OCI-M2 (cell line): ENCODE data around the gene ZMIZ1.
A peak's percentile ranks its signal among the peaks of the same experiment; 100 is the strongest.
"Not testable (repeated sequence)": the region's sequence is repeated elsewhere in the genome, so short reads cannot be mapped to it uniquely, and the experiment has no call there.

Experiments
- DNase-seq: peaks from one replicate; lab custom pipeline; 2025; ENCODE audit not compliant: unreplicated experiment; lab: John Stamatoyannopoulos, UW

The ZMIZ1 gene

DNA sequence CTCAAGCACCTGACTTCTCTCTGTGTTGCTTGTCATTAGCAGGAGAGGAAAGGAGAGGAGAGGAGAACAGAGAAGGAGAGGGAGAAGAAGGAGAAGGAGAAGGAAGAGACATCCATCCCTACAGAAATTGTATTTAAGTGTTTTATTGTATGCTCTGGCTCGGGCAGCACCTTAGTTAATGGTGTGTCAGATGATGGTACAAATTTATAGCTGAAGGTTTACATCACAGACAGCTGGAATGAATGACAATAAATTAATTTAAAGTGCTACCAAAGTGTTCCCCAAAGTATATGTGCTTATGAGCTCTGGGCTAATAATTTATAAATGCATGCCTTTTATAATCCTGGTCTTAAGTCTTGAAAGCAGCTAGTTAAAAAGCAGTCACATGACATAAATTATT lies 38.1 kb upstream of the ZMIZ1 start:
- DNase-seq = no peak

DNA sequence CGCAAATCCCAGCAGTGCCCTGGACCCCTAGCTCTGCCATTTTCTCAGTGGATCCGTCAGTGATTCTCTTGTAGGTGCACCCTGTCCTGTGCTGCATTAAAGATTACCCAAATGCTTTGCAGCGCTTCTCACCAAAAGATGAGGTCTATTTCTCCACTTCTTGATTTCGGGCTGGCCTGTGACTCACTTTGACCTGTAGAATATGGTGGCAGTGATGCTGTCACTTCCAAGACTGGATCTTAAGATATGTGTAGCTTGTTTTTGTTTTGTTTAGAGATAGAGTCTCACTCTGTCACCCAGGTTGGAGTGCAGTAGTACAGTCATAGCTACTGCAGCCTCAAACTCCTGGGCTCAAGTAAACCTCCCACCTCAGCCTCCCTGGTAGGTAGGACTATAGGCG lies 37.0 kb upstream of the ZMIZ1 start:
- DNase-seq = no peak

DNA sequence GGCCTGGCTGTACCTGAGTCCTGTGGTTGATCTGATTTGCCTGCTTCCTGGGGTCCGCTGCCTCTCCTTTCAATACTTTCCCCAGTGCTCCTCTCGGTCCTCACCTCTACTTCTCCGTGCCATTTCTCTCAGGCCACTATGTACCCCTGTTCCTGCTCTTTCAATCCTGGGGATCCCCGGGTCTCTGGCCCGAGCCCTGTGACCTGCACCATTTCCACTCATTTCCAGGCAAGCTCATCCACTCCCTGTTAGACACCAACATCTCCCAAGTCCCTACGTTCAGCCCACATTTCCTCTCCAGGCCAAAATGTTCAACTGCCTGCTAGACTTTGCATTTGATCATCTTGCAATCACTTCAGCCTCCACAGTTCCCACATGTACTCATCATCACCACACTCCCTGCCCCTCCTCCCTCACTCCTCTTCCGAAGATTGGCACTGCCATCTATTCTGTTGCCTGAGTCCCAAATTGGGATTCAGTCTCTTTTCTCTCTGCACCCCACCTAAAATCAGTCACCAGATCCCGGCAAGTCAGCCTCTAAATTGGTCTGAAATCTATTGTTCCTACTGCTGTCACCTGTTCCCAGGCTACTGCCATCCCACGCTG lies 34.4 kb upstream of the ZMIZ1 start:
- no peak for DNase-seq

DNA sequence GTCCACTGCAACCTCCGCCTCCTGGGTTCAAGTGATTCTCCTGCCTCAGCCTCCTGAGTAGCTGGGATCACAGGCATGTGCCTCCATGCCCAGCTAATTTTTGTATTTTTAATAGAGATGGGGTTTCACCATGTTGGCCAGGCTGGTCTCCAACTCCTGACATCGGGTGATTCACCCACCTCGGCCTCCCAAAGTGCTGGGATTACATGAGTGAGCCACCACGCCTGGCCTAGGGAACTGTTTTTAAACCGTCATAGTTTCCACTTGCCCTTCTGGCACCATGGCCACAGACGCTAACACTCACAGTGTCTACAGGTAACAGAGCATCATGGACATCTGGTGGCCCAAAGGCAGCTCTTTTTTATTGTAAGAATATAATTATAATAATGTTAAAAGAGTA lies 32.4 kb upstream of the ZMIZ1 start:
- DNase-seq = not testable (repeated sequence)

DNA sequence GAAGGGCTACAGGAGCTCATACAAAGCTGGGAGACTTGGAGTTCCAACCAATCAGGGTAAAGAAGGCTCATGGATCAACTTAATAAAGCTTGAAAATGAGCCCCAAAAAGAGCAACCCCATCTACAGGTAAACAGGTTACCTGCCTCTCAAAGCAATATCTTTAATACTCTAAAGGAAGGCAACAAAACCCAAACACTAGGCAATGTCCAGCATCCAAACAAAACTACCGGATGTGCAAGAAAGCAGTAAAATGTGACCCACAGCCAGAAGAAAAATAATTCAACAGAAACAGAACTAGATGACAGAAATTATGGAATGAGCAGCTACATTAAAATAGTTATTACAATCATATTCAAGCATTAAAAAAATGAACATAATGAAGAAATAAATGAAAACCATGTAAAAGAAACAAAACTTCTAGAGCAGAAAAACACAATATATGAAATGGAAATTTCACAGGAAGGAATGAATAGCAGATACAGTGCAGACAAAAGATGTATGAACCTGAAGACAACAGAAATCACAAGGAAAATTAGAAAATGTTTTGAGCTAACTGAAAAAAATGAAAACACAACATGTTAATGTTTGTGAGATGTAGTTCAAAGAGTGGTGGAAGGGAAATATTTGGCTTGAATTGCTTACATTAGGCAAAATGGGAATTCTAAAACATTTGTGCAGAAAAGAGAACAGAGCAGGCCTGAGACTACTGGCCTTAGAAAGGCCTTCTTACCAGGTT lies 30.5 kb upstream of the ZMIZ1 start:
- no peak for DNase-seq

DNA sequence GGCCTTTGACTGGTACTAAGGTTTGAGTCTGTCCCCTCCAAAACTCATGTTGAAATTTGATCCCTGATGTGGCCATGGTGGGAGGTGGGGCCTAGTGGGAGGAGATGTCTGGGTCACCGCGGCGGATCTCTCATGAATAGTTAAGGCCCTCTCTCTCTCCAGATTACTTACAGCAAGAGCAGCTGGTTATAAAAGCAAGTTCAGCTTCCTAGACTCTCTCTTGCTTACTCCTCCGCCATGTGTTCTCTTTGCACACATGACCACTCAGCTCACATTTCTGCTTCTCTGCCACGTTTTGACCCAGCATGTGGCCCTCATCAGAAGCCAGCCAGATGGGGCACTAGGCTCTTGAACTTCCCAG lies 29.9 kb upstream of the ZMIZ1 start:
- DNase-seq = no peak

DNA sequence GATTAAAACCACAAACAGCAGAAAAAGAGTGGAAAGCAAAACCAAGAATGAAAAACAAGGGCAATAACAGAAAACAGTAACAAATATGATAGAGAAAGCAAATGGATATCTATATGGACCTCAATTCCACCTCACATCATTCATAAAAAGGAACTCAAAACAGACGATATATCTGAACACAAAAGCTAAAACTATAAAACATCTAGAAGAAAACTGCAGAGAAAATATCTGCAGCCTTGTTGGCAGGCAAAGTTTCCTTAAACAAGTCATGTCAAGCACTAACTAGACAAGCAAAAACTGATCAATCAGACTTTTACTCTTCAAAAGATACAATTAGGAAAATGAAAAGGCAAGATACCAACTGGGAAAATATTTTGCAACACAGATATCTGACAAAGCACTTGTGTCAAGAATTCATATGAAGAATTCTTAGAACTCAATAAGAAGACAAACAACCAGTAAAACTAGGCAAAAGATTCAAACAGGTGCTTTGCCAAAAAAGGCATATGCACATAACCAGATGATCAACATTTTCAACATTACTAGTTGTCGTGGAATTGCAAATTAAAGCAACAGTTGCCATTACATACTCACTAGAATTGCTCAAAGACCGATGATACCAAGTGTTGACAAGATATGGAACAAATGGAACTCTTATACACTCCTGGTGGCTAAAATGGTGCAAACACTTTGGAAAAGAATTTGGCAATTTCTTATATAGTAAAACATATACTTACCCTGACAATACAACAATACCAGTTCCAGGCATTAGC lies 25.9 kb upstream of the ZMIZ1 start:
- no peak for DNase-seq

DNA sequence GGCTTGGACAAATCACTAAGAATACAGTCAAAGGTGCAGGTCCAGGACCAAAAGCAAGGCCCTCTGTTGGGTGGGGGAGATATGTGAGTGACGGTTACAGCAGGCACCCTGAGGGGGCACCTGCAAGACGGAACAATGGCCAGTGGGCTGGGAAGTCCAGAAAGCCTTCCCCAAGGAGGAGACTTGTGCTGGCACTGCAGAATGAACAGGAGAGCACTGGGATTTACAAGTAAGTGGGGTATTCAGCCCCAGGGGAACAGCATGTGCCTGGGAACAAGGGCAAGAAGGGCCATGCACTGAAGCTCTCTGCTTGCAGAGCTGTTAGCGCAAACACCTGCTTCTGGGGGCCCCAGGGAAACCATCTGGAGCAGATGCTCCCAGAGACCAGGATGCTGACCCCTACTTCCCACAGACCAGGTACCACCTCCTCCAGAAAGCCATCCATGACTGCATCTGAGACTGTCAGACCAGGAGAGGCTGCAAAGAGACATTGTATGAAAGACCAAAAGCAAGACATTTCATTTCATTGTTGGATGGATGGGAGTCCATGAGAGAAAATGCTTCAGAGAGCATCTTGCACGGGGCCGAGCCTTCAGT lies 24.6 kb upstream of the ZMIZ1 start:
- DNase-seq = no peak

DNA sequence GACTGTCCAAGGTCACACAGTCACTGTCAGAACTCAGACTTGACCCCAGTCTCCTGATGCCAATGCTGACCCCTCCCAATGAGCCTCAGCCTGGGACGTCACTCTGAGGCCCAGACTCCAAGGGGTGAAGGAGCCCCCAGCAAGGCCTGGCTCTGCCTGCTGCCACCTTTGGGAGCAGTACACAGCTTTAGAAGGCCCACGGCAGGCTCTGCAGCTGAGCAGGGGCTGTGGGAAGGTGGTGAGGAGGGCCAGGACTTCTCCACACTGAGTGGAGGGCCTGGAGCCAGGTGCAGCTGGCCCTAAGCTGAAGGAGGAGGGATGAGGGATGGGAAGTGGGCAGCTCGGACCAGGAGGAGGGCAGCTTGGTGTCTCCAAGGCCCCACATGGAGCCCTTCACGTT lies 23.9 kb upstream of the ZMIZ1 start:
- DNase-seq = no peak

DNA sequence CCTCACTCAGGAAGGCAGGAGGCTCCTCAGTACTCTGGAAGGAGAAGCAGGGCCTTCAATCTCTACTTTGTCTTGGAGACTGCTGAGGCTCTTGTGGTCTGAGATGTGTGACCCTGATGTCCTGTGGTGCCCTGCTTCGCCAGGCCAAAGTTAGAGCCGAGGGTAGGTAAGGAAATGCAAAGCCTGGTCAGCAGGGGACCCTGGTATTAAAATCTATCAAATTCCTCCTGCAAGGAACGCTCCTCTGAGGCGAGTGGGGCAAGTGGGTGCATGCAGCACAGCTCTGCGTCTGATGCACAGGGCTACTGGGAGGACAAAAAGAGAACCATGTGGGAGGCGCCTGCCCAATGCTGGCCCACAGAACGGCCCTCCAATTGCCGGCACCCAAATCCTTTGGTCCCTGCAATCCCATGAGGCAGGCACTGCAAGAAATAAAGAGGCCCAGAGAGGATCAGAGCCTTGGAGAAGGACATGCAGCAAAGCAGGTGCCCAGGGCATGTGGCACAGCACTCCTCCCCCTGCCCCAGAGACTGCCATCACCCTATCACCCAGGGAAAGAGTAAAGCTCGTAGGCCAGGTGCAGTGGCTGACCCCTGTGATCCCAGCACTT lies 23.1 kb upstream of the ZMIZ1 start:
- no peak for DNase-seq

DNA sequence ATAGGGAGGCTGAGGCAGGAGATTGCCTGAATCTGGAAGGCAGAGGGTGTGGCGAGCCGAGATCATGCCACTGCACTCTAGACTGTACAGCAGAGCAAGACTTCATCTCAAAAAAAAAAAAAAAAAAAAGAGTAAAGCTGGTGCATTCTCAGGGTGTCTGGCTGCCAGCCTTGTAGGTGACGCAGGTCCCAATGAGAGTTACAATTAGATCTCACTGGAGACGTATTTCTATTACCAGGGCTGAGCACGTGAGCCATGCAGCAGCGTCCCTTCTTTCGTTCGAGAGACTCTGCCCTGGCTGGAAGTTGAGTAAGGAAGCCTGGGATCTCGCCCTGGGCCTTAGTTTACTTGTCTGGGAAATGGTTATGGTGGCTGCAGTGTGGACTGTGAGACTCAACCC lies 22.4 kb upstream of the ZMIZ1 start:
- no peak for DNase-seq

DNA sequence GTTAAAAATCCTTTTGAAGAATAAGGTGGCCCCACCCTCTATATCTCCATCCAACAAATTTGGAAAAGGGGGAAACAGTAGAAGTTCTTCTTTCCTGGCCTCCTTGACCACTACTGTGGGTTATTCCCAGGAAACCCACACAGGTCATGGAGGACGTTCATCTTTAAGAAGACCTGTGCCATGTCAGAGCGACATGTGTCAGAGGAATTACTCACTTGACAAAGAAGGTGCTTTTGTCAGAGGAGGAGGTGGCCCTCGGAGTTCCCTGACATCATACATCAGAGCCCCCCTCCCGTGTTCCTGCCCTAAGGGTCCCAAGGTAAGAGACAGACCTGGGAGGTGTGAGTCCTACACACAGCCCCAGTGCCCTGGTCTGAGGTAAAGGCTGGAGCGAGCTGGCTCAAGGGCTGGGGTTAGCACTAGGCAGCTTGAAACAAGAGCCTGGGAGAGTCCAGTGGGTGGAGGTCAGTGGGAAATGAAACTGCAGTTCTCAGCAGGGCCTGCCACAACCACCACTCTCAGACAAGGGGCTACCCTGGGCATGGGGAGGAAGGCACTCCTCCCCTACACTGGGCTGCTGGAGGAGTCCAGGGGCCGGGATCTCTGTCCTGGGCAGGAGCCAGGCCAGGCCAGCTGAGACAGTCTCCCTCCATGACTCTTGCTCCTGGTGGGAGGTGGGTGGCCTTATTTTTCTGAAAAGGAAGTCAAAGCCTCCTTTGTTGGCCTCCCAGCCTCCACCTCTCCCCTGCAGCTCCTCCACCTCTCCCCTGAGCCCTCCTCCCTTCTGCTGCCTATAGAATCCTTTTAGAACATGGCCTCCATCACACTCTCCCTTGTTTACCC lies 21.8 kb upstream of the ZMIZ1 start:
- DNase-seq = no peak

DNA sequence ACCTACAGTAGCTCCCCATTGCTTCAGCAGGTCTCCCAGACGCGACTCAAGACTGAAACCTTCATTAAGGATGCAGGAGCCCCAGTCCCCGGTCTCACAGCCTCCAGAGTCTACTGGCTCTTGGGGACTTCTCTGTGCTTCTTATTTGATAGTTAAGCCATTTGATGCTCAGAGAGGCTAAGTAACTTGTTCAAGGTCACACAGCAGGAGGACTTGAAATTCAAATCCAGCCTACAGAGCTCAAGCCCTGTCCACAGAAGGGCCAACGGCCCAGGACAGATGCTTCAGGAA lies 21.2 kb upstream of the ZMIZ1 start:
- DNase-seq = no peak

DNA sequence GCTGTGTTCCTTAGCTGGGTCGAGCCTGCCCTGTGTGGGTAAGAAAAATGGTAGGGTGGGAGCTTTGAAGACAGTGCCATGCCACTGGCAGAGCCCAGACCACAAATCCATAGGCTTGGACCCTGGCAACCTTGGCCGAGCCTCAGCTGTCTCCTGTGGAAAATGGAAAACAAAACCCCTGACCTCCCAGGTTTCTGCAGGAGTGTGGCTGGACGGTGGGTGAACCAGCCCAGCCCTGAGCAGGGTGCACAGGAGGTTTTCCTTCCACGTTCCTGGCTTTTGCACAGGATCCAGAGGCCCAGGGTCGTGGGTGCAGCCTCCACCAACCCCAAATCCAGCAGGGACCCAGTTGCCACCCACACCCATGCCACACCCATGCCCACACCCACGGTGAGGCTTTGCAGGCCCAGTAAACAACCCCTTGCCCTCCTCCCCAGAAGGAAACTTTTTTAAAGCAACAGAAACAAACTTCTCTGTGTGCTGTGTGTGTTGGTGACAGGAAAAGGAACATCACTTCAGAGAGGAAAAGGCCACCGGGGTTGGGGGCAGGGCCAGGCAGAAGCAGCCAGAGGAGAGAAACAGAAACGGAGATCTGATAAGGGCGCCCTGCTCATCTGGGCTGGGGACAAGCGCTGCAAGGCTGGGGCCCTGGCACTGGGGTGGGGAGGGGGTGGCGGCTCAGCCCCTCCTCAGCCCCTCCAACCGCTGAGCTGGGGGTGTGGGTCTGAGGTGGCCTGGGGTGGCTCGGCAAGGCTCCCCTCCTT lies 20.7 kb upstream of the ZMIZ1 start:
- peak; percentile 23 for DNase-seq

DNA sequence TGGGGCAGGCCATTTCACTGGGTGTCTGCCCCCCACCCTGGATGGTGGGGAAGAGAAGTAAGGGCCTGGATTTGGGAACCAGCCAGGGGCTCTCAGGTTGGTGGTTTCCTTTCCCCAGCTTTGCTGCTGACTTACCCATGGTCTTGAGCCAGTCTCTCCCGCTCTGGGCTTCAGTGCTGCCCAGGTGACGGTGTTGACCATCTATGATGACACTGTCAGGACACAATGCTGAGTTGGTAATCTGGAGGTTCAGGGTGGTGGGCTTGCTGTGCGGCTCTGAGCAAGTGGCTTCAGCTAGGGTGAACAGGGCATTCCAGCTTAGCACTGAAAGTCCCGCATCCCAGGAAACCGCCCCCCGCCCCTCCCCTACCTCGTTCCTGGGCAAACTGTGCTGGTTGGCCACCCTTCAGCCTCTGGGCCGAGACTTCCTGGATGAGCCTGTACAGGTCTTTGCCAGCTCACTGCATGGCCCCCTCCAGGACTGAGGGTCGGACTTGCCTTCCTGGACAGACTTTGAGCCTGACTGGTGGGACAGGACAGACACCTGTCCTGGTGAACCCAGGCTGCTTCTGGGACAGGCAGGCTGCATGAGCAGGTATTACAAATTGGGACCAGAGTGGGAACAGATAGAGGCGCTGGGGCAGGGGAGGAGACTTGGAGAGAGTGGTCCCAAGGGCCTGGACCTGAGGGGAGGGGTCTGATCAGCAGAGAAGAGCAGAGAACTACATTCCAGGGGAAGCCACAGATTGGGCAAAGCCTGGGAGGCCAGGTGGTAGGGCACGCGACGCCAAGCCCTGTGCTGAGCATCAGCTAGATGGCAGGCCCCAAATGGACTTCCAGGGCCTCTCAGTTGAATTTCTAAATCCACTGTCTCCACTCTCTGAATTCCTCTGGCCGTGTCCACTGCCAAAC lies 19.9 kb upstream of the ZMIZ1 start:
- no peak for DNase-seq

DNA sequence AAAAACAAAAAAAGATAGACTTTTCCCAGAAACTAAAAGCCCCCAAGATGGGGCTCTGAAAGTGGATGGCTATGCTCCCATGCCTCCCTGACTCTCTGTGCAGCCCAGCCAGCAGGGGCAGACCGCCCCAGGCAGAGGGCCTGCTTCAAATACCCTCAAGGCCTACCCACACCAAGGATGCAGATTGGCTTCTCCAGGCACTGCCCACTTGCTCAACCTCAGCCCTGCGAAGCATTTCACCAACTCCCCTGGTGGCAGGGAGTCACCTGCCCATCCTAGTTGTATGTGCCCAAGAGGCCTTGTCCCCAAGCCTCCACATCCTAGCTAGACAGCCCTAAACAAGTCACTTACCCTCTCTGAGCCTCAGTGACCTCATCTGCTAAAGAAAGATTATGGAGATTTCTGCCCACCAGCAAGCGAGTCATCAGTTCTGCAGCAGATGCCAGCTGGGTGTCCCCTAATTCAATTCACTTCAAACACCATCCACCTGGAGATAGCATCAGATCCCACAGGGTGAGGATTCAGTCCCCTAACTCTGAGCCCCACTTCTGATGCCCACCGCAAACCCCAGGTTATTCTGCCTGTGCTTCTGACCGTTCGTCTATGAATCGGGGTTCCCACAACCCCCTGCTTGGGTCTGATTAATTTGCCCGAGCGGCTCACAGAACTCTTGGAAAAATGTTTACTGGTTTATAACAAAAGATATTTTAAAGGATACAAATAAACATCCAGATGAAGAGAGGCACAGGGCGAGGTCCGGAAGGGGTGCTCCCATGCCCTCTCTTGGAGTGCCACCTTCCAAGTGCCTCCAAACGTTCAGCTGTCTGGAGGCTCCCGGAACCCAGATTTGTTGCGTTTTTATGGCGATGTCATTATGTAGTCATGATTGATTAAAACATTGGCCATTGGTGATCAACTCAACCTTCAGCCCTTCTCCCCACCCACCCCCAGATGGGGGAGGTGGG lies 18.6 kb upstream of the ZMIZ1 start:
- no peak for DNase-seq

DNA sequence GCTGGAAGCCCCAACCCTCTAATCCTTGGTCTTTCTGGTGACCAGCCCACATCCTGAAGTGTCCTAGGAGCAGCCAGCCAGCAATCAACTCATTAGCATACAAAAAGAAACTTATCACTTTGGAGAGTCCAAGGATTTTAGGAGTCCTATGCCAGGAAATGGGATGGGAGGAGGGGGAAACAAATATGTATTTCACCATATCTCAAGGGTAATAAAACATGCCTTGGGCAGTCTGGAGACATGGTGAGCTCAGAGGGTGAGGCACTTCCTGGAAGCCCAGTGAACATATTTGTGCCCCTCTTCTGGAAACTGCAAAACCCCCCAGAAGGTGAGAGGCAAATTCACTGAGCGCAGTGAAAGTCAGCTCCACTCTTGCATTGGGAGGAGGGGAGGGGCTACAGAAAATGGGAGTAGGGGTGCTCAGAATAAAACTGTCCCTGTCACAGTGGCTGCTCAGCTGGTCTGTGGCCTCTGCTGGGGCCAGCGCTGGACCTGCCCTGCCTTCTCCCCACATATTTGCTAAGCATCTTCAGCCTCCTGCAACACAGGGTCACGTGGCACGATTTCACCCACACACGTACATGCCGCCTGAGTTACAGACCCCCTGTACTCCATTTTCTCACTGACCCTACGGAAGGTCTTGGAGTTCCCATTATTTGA lies 17.7 kb upstream of the ZMIZ1 start:
- DNase-seq = no peak
